Measurements from ENCODE around the gene LHX5. TPM values are rescaled to one million over a fixed set of nuclear protein-coding genes. Genes with fewer than 3 reads are reported as not detected.

The LHX5 gene
- total and polyA plus RNA-seq, 9 donors: not detected

GRCh38 chr12:113464852-113465719 is 6.6 kb downstream of the LHX5 start:
- Histone ChIP-seq H3K4me3 (no peak overlapping the region), H3K27ac (no peak overlapping the region), H3K36me3 (no peaks in the 10 kb centered on the region), H3K9me3 (no peaks in the 10 kb centered on the region), H3K4me1 (ENCODE audit: insufficient read depth) (peaks cover 17% of the 10 kb centered on the region), H3K27me3 (peaks cover 5% of the 10 kb centered on the region)
- no peak for DNase-seq
- intact Hi-C loops (cut with DNase I): loop anchor here in 2 of 4 donors (10.0 kb wide), 1 partner anchor 450 kb away; no protein-coding TSS in a partner anchor
- 1 to 2% (median 2%) methylated on average over 55 to 64 of the region's 64 CpGs for WGBS, 3 donors
- no peak for TF ChIP-seq POLR2A (IDR thresholded peaks at IDR 0.05)

- H3K4me1 ChIP-seq (ENCODE audit: insufficient read depth): peaks cover 17% of the 10 kb centered on the region
- intact Hi-C loops (cut with DNase I): loop anchor here in 2 of 4 donors (10.0 kb wide), 1 partner anchor 450 kb away; no protein-coding TSS in a partner anchor
Measured at GRCh38 chr12:113464452-113464775, 7.3 kb downstream of the LHX5 start.

DNA sequence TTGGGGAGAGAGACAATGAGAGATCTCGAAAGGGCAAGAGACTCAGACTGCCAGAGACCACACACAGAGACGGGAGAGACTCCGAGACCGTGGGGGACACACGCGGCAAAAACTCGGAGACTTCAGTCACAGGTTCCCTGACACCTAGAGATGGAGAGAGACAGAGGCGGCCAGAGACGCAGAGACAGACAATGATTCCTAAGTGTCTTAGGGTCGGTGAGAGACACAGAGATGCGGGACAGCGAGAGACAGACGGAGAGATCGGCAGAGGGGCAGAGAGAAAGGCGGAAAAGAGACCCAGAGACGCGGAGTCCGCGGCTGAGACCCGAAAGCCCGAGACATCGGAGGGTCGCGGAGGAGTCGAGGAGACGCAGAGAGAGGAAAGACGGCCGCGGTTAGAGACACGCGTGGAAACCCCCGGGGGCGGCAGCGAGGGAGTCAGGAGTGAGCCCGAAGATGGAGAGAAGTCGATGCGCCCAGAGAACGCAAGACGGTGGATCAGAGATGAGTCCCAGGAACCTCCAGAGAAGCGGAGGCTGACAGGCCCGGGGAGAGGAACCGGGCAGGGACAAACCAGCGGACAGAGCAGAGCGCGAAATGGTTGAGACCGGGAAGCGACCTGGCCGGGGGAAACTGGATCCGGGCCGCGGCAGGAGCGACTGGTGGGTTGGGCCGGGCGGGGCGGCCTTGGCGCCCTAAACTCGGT is 7.8 kb downstream of the LHX5 start:
- Histone ChIP-seq H3K4me3 (peak overlapping the region; percentile 4), H3K36me3 (no peaks in the 10 kb centered on the region), H3K27me3 (peaks cover 5% of the 10 kb centered on the region), H3K27ac (no peak overlapping the region), H3K4me1 (ENCODE audit: insufficient read depth) (peaks cover 17% of the 10 kb centered on the region), H3K9me3 (no peaks in the 10 kb centered on the region)
- intact Hi-C loops (cut with DNase I): loop anchor here in 2 of 4 donors (10.0 kb wide), 1 partner anchor 451 kb away; no protein-coding TSS in a partner anchor
- TF ChIP-seq CTCF (IDR thresholded peaks at IDR 0.05) (no peak), EP300 (IDR thresholded peaks at IDR 0.05) (no peak), POLR2A (IDR thresholded peaks at IDR 0.05) (no peak)
- no peak for DNase-seq
- WGBS, 3 donors: 2 to 3% (median 2%) methylated on average over 50 to 57 of the region's 57 CpGs

More at GRCh38 chr12:113464452-113464775, 7.3 kb downstream of the LHX5 start:
- no peak for DNase-seq
- WGBS, 3 donors: 0 to 3% (median 1%) methylated on average over 15 to 16 of the region's 16 CpGs
- Histone ChIP-seq H3K27me3 (peaks cover 5% of the 10 kb centered on the region), H3K36me3 (no peaks in the 10 kb centered on the region), H3K4me3 (peak overlapping the region; percentile 4), H3K9me3 (no peaks in the 10 kb centered on the region), H3K27ac (no peak overlapping the region)
- TF ChIP-seq POLR2A (IDR thresholded peaks at IDR 0.05) (no peak), CTCF (IDR thresholded peaks at IDR 0.05) (no peak), EP300 (IDR thresholded peaks at IDR 0.05) (no peak)

GRCh38 chr12:113462998-113463745 is 8.5 kb downstream of the LHX5 start:
- DNase-seq: no peak
- peaks cover 5% of the 10 kb centered on the region for H3K27me3 ChIP-seq
- H3K4me3 ChIP-seq: no peak overlapping the region
- intact Hi-C loops (cut with DNase I): loop anchor here in 2 of 4 donors (10.0 kb wide), 1 partner anchor 452 kb away; no protein-coding TSS in a partner anchor
- no peaks in the 10 kb centered on the region for H3K9me3 ChIP-seq
- no peak for TF ChIP-seq EP300 (IDR thresholded peaks at IDR 0.05)
- TF ChIP-seq POLR2A (IDR thresholded peaks at IDR 0.05): no peak
- no peak for TF ChIP-seq CTCF (IDR thresholded peaks at IDR 0.05)
- peaks cover 17% of the 10 kb centered on the region for H3K4me1 ChIP-seq (ENCODE audit: insufficient read depth)
- H3K27ac ChIP-seq: no peak overlapping the region
- WGBS, 3 donors: 1% methylated on average over 50 to 91 of the region's 91 CpGs
- no peaks in the 10 kb centered on the region for H3K36me3 ChIP-seq

All from ovary (tissue), 9 donors.